DMS 273 (cell line): ENCODE results near the gene QSOX1.
A peak's percentile ranks its signal among the peaks of the same experiment; 100 is the strongest.

Experiments
- DNase-seq: peaks from one replicate; lab custom pipeline; 2025; ENCODE audit not compliant: unreplicated experiment; lab: John Stamatoyannopoulos, UW

QSOX1 gene

GRCh38 chr1:180249725-180250498 is 95.2 kb downstream of the QSOX1 start:
- no peak for DNase-seq

DNA sequence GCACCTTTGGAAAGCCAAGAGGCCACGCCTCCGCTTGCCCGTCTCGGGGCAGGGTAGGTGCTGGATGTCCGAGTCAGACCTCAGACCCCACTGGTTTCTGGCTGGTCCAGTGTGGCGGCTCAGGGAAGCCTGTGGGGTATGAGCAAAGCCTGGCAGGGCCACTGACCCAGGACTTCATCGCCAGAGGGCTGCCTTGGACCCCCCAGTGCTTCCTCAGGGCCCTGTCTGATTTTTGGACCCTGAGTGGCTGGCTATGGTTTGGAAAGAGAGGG is 95.8 kb downstream of the QSOX1 start:
- DNase-seq, result no peak

DNA sequence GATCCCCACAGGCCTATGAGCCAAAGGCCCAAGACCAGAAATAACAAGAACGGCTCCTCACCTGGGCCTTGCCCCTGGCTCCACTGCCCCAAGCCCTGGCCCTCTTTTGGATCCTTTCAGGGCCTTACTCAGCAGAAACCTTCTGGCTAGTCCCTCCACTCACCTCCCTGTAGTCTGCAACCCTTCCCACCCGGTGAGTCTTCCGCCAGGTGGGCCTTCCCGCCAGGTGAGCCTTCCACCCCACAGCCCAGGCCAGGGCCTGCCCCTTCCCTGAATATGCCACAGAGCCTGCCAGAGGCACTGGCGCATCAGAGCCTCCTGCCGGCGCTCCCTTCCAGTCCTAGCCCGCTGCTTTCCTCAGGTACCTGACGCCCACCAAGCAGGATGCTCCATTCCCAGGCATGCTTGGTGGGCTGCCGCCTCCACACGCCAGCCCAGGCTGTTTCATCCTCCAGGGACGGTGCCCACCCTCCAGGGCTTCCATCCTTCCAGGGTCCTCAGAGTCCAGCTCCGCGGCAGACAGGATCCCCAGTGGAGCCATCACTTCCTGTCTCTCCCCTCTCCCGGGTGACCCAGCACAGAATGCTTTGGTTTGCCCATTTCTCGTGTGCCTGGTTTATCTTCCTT is 96.3 kb downstream of the QSOX1 start:
- DNase-seq, result no peak

GRCh38 chr1:180251526-180252305 is 97.0 kb downstream of the QSOX1 start:
- DNase-seq, result no peak

GRCh38 chr1:180252638-180253536 is 98.2 kb downstream of the QSOX1 start:
- peak; percentile 89 for DNase-seq
